ENCODE results near the gene SLC25A19. TPM values are rescaled to one million over a fixed set of nuclear protein-coding genes. Genes with fewer than 3 reads are reported as not detected.
"Not testable (repeated sequence)": the region's sequence is repeated elsewhere in the genome, so short reads cannot be mapped to it uniquely, and the experiment has no call there.

SLC25A19 gene
- total RNA-seq, 3 donors from 2014 or later (not counting 1 experiment from before 2014, with no cell fraction given), result 12.1 to 17.7 (median 14.8) TPM

- peak in 1 of 2 donors; percentile 77 for DNase-seq
- H3K27ac Mint-ChIP-seq, result peak overlapping the region; percentile 99 to 100
- H3K9me3 Mint-ChIP-seq, result no peaks in the 10 kb centered on the region
- H3K27me3 ChIP-seq (ENCODE audit: control insufficient read depth, insufficient read depth, low read length), result no peaks in the 10 kb centered on the region
- peak; percentile 17 to 43 (median 24) for ATAC-seq
- H3K27me3 Mint-ChIP-seq (ENCODE audit: low read depth in 2 of 2), result no peaks in the 10 kb centered on the region
- peak overlapping the region; percentile 97 for H3K4me3 Mint-ChIP-seq
- H3K4me1 ChIP-seq (ENCODE audit: control insufficient read depth, insufficient read depth, low read length), result peaks cover 23% of the 10 kb centered on the region
- peaks cover 10% of the 10 kb centered on the region for H3K36me3 ChIP-seq (ENCODE audit: control insufficient read depth, insufficient read depth, low read length)
- 2% methylated on average over 30 of the region's 31 CpGs for WGBS (ENCODE audit: insufficient coverage)
- H3K4me1 Mint-ChIP-seq, result peaks cover 59 to 66% of the 10 kb centered on the region in 2 donors
- peak overlapping the region; percentile 97 for H3K27ac ChIP-seq (ENCODE audit: low read length)
- no peaks in the 10 kb centered on the region for H3K9me3 ChIP-seq (ENCODE audit: control insufficient read depth, insufficient read depth, low read length)
- peak; percentile 12 for TF ChIP-seq CTCF (IDR thresholded peaks at IDR 0.05)
- peak overlapping the region; percentile 80 for H3K4me3 ChIP-seq (ENCODE audit: low read length)
- intact Hi-C loops (cut with micrococcal nuclease), result loop anchor here (1.0 kb wide), 3 partner anchors 10 to 77 kb away; partner anchors contain the start of gene SLC25A19
- H3K36me3 Mint-ChIP-seq, result no peaks in the 10 kb centered on the region
These were observed 28.4 kb downstream of the SLC25A19 start for GRCh38 chr17:75260641-75261335.

GRCh38 chr17:75257228-75257627 lies 32.0 kb downstream of the SLC25A19 start:
- H3K4me3 ChIP-seq (ENCODE audit: low read length); H3K36me3 ChIP-seq (ENCODE audit: control insufficient read depth, insufficient read depth, low read length); H3K36me3 Mint-ChIP-seq; H3K9me3 Mint-ChIP-seq; DNase-seq; H3K27me3 Mint-ChIP-seq (ENCODE audit: low read depth in 2 of 2); H3K27ac ChIP-seq (ENCODE audit: low read length); ATAC-seq; intact Hi-C loops (cut with micrococcal nuclease); H3K27me3 ChIP-seq (ENCODE audit: control insufficient read depth, insufficient read depth, low read length); H3K9me3 ChIP-seq (ENCODE audit: control insufficient read depth, insufficient read depth, low read length); H3K4me3 Mint-ChIP-seq: not testable (repeated sequence)
- H3K4me1 ChIP-seq (ENCODE audit: control insufficient read depth, insufficient read depth, low read length), result peaks cover 18% of the 10 kb centered on the region
- WGBS (ENCODE audit: insufficient coverage), result 67% methylated on average over 2 of the region's 2 CpGs
- H3K4me1 Mint-ChIP-seq, result peaks cover 84 to 98% of the 10 kb centered on the region in 2 donors
- H3K27ac Mint-ChIP-seq, result peak overlapping the region in 1 of 2 donors; percentile 44

GRCh38 chr17:75255954-75256698 lies 33.1 kb downstream of the SLC25A19 start:
- H3K36me3 Mint-ChIP-seq; H3K4me3 ChIP-seq (ENCODE audit: low read length); intact Hi-C loops (cut with micrococcal nuclease); H3K27me3 ChIP-seq (ENCODE audit: control insufficient read depth, insufficient read depth, low read length); H3K9me3 ChIP-seq (ENCODE audit: control insufficient read depth, insufficient read depth, low read length); H3K27ac ChIP-seq (ENCODE audit: low read length); H3K4me3 Mint-ChIP-seq; H3K27me3 Mint-ChIP-seq (ENCODE audit: low read depth in 2 of 2); H3K36me3 ChIP-seq (ENCODE audit: control insufficient read depth, insufficient read depth, low read length); ATAC-seq; DNase-seq; H3K9me3 Mint-ChIP-seq: not testable (repeated sequence)
- peaks cover 23% of the 10 kb centered on the region for H3K4me1 ChIP-seq (ENCODE audit: control insufficient read depth, insufficient read depth, low read length)
- Mint-ChIP-seq H3K27ac (peak overlapping the region in 1 of 2 donors; percentile 14), H3K4me1 (peaks cover 89 to 92% of the 10 kb centered on the region in 2 donors)
- 70% methylated on average over 4 of the region's 11 CpGs for WGBS (ENCODE audit: insufficient coverage)

- no peak for TF ChIP-seq CTCF (IDR thresholded peaks at IDR 0.05)
- H3K9me3 Mint-ChIP-seq, result no peaks in the 10 kb centered on the region
- 91% methylated on average over 8 of the region's 8 CpGs for WGBS (ENCODE audit: insufficient coverage)
- Histone ChIP-seq H3K36me3 (ENCODE audit: control insufficient read depth, insufficient read depth, low read length) (no peaks in the 10 kb centered on the region), H3K27me3 (ENCODE audit: control insufficient read depth, insufficient read depth, low read length) (no peaks in the 10 kb centered on the region), H3K4me3 (ENCODE audit: low read length) (no peak overlapping the region), H3K9me3 (ENCODE audit: control insufficient read depth, insufficient read depth, low read length) (no peaks in the 10 kb centered on the region), H3K27ac (ENCODE audit: low read length) (peak overlapping the region; percentile 35), H3K4me1 (ENCODE audit: control insufficient read depth, insufficient read depth, low read length) (peaks cover 23% of the 10 kb centered on the region)
- no peak for ATAC-seq
- intact Hi-C loops (cut with micrococcal nuclease), result no loop called here
- H3K27me3 Mint-ChIP-seq (ENCODE audit: low read depth in 2 of 2), result no peaks in the 10 kb centered on the region
- no peak overlapping the region for H3K4me3 Mint-ChIP-seq
- H3K4me1 Mint-ChIP-seq, result peaks cover 66 to 67% of the 10 kb centered on the region in 2 donors
- DNase-seq, result no peak
- peak overlapping the region; percentile 16 to 30 for H3K27ac Mint-ChIP-seq
- no peaks in the 10 kb centered on the region for H3K36me3 Mint-ChIP-seq
These were observed 37.0 kb downstream of the SLC25A19 start for GRCh38 chr17:75252039-75252816.

All from natural killer cell (primary cell).